ENCODE data around the gene CFAP299.
A peak's percentile ranks its signal among the peaks of the same experiment; 100 is the strongest.
"Not testable (repeated sequence)": the region's sequence is repeated elsewhere in the genome, so short reads cannot be mapped to it uniquely, and the experiment has no call there.

Gene CFAP299

GRCh38 chr4:80749558-80749957 lies 414.0 kb downstream of the CFAP299 start:
- DNase-seq: not testable (repeated sequence)

- DNase-seq: no peak
Measured at GRCh38 chr4:80751200-80751599, 415.7 kb downstream of the CFAP299 start.

DNA sequence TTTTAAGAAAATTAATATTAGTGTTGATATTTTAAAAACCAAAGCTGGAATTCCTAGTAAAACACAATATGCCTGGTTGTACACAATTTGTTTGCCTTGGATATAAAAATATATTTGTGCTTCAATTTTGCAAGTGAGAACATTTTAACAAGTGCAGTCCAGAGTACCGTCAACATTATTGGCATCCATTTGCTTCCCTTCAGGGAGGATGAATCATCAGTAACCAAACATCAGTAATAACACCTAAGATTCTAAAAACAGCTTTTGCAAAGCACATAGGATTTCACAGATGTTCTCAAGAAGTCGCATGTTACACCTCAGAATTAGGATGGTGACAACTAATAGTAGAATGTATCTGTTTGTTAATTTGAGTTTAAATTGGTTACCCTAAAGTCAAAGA lies 432.4 kb downstream of the CFAP299 start:
- no peak for DNase-seq

- no peak for DNase-seq
Measured at GRCh38 chr4:80776168-80776567, 440.6 kb downstream of the CFAP299 start.

DNA sequence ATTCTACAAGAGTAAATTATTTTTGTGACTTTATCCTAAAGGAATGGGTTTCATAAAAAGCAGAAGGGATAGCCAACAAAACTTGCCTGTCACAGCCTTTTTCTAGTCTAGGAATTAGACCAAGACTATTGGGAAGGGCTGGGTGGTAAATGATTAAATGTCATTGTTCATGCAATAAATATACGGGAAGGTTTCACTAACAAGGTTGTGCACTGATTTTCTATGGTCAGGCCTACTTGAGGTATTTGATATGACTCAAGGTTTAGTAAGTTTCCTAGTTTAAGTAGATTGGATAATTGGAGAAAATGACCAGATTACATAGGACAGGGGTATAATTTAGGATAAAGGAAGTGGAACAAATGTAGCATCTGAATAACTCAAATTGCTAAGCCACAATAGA lies 445.9 kb downstream of the CFAP299 start:
- DNase-seq: no peak

DNA sequence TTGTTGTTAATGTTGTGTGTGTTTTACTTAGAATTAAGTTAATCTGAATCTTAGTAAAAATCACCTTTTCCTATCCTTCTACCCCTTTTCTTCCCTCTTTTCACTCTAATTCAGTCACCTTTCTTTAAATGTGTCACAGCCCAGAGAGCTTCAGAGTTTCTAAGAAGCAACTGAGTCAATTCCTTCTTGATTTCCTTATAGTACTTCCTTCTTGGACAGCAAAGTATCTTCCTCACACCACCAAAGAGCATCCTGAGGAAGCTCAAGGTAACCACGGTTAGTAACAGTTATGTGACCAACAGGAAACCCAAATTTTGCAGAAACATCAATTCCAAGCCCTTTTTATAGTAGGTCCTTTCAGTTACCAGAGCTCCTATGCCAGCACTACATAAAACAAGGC lies 451.8 kb downstream of the CFAP299 start:
- DNase-seq: peak; percentile 38

GRCh38 chr4:80788798-80789197 lies 453.3 kb downstream of the CFAP299 start:
- DNase-seq: no peak

GRCh38 chr4:80790152-80790551 lies 454.6 kb downstream of the CFAP299 start:
- no peak for DNase-seq

GRCh38 chr4:80793660-80794059 lies 458.1 kb downstream of the CFAP299 start:
- DNase-seq: not testable (repeated sequence)

DNA sequence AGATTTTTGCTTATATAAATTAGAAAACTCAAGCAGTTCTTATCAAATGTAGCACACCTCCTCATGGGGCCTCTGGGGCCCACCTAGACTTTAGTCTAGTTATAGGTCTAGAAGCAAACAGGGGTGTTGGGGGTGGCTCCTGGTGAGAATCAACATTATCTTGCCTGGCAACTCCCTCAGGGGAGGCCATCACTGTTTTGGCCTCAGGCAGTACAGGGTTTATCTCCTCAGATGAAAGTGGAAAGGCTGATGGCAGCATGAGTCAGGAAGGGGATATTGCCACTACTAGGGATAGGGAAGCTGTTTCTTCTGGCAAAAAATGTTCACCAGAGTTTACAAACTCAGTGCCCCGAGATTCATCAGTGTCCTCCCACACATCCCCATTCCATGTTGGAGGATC lies 462.6 kb downstream of the CFAP299 start:
- DNase-seq: no peak

- not testable (repeated sequence) for DNase-seq
Measured at GRCh38 chr4:80800719-80801118, 465.2 kb downstream of the CFAP299 start.

- DNase-seq: no peak
Measured at GRCh38 chr4:80803337-80803736, 467.8 kb downstream of the CFAP299 start.

DNA sequence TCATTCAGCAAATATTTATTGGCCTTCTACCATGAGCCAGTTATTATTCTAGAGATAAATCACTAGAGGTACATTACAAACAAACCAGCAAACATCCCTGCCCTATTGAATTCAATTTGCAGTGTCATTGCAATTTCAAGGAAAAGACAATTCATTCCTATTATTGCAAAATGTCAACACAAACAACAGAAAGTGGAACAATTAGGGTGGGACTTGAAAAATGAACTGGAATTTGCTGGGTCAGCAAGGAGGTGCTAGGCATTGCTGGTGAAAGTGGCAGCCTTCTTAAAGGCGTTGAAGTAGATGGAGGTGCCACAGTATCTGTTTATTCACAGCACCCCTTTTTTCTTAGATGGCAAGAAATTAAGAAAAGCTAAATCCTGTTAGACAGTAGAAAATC lies 470.9 kb downstream of the CFAP299 start:
- no peak for DNase-seq

DNA sequence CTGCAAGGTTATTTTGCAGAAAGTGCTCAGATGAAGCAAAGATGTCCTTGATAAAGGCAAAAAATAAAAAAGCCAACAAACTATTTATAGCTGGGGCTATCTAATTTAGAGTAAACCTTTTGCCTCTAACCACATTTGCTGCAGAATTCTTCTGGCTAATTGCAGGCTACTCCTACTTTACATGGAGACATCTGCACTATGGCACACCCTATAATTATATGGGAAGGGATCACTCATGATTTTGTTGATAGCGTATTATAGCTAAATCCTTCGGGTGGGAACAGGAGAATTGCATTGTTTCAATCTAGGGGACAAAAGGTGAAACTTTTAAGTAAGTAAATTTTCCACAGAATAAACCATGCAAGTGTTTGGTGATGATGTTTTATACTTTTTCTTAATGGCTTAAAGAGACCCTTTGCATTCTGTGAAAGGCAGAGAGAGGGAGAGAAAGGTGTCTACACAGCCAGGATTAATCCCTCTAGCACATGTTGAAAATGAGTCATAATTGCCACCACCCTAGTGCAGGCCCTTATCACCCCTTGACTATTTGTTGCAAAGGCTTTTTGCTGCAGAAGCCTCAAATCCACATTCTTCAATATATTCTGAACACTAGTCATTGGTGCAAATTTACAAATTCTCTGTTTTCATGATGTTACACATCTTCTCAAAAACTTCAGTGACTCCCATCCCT lies 473.7 kb downstream of the CFAP299 start:
- no peak for DNase-seq

GRCh38 chr4:80811406-80811805 lies 475.9 kb downstream of the CFAP299 start:
- DNase-seq: no peak

DNA sequence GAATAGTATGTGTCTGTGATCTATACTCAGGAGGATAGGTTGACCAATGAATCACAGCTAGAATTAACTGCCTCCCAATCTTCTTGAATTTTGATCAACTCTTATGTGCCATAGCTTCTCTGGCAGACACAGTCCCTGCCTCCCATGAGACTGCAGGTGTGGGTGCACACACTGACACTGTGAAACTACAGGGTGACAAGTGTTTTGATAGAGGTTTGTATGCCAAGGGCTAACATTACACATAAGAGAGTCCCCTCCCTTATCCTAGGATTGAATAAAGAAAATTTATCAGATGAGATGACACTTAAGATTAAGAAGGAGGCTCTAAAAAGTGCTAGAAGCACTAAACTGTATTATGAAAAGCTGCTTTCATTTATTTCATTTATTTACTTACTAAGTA lies 476.6 kb downstream of the CFAP299 start:
- no peak for DNase-seq

DNA sequence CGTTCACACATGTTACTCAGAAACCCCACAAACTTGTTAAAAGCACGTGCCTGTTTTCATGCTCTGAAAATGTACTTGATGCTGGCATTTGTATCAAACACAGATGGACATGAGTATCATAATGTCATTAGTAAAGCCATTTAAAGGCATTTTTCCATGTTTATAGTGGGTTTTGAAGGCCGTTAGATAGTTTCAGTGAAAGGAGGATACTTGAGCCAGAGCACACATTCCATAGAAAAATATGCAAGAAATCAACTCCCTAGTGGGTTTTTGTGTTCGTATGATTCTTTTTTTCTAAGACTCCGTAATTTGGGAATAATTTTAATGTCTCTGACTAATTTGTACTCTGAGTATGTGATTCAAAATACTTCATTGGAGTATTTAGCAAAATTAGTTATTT lies 478.7 kb downstream of the CFAP299 start:
- no peak for DNase-seq

DNA sequence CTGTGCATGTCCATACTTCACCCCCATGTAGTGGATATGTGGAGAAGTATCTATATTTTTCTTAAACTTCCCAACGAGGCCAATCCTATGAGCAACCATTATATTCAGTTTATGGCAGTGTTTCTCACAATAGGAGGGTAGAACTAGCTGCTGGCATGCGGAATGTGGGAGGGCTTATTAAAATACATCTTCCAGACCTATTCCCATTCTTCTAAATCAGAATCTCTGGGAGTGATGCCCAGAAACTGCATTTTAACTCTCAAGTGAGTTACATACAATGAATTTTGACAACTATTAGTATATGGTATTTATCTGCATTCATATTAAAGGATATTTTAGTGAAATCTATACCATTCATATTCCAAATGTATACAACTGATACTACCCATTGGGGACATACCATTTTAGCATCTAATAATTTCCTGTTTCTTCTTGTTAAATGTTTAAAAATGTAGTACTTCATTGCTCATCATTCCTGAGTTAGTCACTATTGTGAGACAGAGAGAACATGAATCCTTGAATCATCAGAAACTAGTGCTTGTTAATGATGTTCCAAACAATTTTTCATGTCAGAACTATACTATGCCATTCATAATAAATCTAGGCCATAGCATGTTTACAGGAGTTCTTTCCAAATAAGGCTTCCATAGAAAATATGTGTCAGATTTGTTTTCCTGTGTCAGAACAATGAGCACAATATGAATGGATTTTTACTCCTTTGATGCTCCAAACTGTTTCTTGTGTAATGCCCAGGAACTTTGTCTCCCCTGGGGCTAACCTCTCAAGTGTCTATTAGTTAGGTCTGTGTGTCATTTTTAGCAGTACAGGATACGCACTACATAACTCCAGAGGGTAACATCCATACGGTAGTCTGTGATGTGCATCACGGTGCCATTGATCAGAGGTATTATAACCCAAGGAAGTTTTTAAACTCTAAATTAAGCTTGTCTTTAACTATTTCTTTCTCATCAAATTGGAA lies 496.1 kb downstream of the CFAP299 start:
- no peak for DNase-seq

GRCh38 chr4:80839281-80839680 lies 503.8 kb downstream of the CFAP299 start:
- DNase-seq: no peak

GRCh38 chr4:80839792-80840191 lies 504.3 kb downstream of the CFAP299 start:
- no peak for DNase-seq

- DNase-seq: no peak
Measured at GRCh38 chr4:80840396-80840795, 504.9 kb downstream of the CFAP299 start.

DNA sequence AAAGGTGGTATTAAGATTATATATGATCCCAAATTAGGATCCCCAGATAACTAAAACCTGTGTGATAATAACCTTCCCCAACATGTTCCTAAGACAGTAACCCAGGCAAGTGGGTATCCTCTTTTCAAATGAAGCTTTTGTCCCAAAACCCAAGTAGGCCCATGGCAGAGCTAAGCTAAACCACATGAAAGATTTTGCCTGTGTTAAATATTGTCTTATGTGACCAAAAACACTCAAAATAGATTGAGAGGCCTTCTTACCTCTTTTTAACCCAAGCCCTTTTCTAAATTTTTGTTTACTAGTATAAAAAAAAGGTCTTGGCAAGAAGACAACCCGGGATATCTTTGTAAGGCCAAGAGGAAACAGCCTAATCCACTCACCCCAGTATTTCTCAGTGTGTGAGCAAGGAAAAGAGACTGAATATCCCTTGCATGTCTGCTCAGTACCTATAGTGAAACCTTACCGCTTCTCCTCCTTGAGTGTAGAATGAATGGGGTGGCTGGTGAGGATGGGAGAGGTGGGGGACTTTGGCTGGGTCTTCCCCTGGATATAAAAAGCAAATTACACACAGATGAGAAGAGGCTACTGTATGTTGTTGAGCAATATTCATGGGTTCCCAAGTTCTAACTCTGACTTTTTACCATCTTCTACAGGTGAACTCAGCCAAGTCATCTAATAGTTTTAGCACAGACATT lies 506.2 kb downstream of the CFAP299 start:
- DNase-seq: no peak

GRCh38 chr4:80846210-80846609 lies 510.7 kb downstream of the CFAP299 start:
- no peak for DNase-seq

DNA sequence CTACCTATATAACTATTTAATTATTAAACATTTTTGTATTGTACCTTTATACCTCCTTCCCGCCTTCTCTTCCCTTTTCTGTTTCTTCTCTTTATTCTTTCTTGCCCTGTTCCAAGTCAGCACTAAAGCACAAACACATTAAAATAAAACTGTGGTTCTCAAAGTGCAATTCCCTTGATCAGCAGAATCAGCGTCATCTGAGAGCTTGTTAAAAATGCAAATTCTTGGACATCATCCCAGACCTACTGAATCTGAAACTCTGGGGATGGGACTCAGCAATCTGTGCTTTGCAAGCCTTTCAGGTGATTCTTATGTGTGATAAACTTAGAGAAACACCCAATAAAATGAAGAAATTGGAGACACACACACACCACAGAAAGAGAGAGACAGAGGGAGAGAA lies 516.5 kb downstream of the CFAP299 start:
- no peak for DNase-seq
